OCI-LY1 (cell line): ENCODE results near the gene MAP3K4.

Experiments
- CTCF ChIP-seq: fragments of 200-600 bp; sonication (generic), shearing (Covaris generic); IDR thresholded peaks from 2 replicates; pipeline ENCODE4 v1.5.1; 2017; ENCODE audit warnings: mild to moderate bottlenecking, antibody characterized with exemption, low read length, moderate library complexity, mixed read lengths
- EZH2 ChIP-seq: fragments of 200-600 bp; sonication (generic), shearing (Covaris generic); IDR thresholded peaks from 2 replicates; pipeline ENCODE4 v1.8.0; 2017; ENCODE audit warnings: borderline replicate concordance, mixed run types, mild to moderate bottlenecking, antibody characterized with exemption, low read length, moderate library complexity, mixed read lengths

DNA sequence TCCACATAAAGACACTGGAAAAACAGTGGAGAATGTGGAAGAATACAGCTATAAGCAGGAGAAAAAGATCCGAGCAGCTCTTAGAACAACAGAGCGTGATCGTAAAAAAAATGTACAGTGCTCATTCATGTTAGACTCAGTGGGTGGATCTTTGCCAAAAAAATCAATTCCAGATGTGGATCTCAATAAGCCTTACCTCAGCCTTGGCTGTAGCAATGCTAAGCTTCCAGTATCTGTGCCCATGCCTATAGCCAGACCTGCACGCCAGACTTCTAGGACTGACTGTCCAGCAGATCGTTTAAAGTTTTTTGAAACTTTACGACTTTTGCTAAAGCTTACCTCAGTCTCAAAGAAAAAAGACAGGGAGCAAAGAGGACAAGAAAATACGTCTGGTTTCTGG, 57.1 kb downstream of the MAP3K4 start:
- no peak for TF ChIP-seq CTCF
- no peak for TF ChIP-seq EZH2
